Stimulated activated CD4-positive, alpha-beta T cell treated with anti-CD3 and anti-CD28 coated beads, Interleukin-2, amount 100 ng/mL, for 4 hours (primary cell): Measurements from ENCODE around the gene SLC25A39.
"Not testable (repeated sequence)": the region's sequence is repeated elsewhere in the genome, so short reads cannot be mapped to it uniquely, and the experiment has no call there.

Experiments used
- DNase-seq: peaks from one replicate; pipeline ENCODE4 v3.0.0-alpha.2; 2020; ENCODE audit warnings: low read depth

SLC25A39 gene

DNA sequence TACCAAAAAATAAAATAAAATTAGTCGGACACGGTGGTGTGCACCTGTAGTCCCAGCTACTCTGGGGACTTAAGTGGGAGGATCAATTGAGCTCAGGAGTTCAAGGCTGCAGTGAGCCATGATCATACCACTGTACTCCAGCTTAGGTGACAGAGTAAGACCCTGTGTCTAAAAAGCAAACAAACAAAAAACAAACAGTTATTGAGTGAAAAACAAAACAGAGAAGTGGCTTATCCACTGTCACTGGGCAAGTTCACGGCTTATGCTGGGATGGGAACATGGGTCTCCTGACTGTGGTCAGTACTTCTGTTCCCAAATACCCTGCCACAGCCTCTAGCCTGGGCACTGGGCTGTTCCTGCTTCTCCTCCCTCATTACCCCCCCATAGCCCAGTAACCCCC lies 10.9 kb upstream of the SLC25A39 start:
- no peak for DNase-seq

DNA sequence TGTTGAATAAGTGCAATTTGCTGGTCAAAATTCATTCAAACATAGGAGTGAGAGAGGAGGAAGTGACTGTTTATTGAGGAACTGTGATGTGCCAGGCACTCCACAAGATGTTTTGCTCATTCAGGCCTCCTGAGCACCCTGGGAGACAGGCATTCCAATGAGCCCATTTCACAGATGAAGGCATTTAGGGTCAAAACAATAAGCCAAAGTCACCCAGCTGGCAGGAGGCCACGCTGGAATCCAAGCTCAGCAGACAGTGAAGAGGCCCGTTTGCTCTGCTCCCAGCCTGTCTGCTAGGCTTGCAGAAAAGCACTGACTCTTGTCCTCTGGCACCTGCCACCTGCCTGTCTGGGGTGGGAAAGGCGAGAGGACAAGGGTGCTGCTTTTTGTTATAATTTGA lies 10.1 kb upstream of the SLC25A39 start:
- DNase-seq = no peak

DNA sequence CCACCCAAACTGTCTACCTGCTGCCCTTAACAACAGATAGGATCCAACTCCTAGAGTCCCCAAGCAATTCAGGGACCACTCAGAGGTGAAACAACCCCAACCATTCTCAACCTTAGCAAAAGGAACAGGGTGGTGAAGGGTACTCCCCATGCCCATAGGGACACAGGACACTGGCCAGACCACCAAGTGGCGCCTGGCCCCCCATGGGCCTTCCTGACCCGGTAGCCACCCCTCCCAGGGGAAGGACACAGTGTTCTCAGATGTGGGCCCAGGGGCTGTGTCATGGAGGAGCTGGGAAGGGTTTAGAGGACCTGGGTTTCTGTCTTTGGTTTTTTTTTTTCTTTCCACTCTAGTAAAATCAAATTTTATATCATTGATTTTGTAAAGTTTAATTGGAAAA lies 9.7 kb upstream of the SLC25A39 start:
- no peak for DNase-seq

DNA sequence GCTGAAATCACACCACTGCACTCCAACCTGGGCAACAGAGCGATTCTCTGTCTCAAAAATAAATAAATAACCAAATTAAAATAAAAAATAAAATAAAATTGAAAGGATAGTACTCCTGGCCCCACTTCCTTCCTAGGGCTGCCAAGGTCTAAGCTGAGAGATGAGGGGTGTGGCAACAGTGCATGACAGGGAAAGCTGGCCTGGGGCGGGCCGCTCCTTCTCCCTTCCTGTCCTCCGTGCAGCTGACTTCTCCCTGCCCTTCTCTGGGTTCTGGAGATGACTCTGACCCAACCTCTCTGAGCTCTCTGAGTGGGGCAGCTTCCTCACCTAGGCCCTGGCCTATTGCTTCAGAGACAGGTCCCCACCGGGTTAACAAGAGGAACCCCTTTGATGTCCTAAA lies 8.7 kb upstream of the SLC25A39 start:
- no peak for DNase-seq

DNA sequence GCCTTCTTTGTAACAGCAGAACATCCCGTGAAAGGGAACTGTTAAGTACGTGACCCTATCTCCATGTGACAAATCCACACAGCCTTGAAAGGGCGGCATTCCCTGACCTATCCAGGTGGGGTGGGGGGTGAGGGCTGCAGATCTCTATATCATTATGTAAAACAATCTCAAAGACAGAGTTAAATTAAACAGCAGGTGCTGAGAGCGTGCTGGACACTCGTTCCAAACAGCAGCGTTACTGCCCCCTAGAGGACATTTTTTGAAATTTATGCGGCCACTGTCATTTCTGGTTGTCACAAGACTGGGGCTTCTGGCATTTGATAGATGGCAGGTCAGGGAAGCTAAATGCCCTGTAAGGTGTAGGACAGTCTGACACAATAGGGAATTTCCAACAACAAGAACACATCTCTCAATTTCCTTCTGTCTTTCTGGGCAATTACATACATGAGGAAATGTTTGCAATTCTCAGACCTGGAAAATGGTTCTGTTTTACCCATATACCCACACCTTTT lies 6.7 kb upstream of the SLC25A39 start:
- peak; percentile 60 for DNase-seq

DNA sequence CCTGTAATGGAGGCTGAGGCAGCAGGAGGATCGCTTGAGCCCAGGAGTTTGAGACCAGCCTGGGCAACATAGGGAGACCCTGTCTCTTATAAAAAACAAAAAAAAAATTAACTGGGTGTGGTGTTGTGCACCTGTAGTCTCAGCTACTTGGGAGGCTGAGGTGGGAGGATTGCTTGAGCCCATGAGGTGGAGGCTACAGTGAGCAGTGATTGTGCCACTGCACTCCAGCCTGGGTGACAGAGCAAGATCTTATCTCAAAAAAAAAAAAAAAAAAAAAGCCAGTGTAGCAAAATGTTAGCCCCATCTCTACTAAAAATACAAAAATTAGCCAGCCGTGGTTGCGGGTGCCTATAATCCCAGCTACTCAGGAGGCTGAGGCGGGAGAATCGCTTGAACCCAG lies 5.6 kb upstream of the SLC25A39 start:
- DNase-seq = not testable (repeated sequence)

DNA sequence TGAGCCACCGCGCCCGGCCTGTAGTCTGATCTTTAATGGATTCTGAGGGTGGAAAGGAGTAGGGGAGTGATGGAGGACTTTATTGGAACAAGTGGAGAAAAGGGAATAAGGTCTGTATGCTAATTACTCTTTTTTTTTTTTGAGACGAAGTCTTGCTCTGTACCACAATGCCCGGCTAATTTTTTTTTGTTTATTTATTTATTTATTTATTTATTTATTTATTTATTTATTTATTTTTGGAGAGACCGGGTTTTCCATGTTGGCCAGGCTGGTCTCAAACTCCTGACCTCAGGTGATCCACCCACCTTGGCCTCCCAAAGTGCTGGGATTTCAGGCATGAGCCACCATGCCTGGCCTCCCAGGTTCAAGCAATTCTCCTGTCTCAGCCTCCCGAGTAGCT lies 4.9 kb upstream of the SLC25A39 start:
- not testable (repeated sequence) for DNase-seq

DNA sequence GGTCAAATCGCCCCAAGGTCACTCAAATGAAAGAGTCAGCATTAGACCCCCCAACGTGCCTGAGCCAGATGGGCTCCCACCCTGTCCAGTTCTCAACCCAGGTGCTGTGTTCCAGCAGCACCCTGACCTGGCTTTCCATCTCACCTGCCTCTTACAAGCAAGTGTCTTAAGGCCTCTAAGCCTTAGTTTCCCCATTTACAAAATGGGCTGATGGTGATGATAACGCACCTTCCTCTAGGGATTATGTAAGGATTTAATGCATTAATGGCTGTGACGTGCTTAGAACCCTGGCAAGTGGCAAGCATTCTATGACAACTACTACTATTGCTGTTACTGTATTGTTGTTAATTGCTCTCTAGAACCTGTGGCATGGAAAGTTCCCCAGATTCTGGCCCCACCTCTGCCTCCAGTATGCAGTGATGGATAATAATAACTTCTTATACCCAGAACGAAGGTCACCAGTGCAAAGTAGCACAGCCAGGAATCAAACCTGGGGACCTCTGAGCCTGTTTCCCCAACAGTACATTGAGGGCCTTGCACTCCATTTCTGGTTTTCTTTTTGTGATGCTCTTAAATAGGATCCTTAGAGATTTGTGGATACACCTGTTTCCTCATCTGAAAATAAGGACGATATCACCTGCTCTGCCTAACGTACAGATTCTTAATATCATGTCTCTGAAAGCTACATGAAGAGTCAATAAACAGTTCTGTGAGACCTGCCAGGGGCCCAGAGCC lies 3.3 kb upstream of the SLC25A39 start:
- DNase-seq = no peak

DNA sequence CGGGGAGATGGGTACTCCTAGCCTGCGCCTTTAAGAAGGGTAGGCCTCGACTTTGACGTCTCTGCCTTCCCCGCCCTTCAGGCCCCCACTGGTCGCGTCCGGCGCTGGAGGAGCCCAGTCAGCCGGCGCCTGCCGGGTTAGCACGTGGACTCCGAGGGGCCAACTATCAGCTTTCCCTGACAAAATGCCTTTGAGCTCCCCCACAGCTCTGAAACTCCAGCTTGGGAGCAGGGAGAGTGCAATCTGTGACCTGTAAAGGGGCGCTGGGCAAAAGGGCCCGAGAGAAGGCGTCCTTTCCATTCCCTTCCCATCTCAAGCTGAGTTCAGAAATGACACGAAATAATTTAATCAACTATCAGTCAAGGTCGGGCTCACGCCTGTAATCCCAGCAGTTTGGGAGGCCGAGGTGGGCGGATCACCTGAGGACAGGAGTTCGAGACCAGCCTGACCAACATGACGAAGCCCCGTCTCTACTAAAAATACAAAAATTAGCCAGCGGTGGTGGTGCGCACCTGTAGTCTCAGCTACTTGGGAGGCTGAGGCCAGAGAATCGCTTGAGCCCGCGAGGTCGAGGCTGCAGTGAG lies 2.3 kb upstream of the SLC25A39 start:
- DNase-seq = peak; percentile 93

DNA sequence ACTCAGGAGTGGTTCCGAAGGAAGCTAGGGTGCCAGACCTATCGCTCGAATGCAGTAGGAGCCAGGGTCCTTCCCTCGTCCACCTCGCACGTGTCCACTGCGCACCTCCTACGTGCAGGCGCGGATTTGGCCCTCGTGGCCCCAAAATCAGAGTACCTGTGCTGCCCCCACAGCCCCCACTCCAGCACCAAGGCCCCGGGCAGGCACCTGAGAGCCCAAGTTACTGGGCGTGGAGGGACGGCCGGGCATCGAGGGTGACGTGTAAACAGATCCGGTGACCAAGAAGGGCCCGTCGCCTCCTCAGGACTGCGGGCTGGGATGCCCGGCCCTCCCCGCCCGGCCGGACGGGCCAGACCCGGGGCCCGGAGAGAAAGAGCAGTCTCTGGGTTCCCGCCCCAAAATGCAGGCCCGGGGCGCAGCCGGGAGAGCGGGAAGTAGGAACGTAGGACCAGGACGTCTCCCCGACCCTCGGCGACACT lies 492 bp downstream of the SLC25A39 start:
- DNase-seq = no peak

DNA sequence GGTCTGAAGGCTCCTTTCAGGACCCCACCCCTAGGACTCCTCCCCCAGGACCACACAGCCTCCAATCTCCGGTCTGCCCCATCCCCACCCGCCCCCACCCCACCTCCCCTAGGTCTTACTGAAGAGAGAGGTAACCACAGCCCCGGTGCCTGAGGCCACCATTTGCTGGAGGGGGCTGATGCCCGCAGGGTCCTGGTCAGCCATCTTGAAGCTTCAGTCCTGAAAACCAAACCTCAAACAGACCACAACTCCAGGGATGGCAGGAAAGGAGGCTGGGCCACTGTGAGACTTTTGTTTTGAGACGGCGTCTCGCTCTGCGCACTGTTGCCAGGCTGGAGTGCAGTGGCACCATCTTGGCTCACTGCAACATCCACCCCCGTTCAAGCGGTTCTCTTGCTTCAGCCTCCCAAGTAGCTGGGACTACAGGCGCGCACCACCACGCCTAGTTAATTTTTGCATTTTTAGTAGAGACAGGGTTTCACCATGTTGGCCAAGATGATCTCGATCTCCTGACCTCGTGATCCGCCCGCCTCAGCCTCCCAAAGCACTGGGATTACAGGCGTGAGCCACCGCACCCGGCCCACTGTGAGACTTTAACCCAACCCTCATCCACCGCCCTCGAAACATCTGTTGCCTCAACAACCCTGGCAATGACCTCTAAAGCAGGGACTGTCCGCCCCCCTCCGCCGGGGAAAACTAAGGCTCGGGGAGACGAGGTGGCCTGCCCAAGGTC lies 1.1 kb downstream of the SLC25A39 start:
- no peak for DNase-seq

DNA sequence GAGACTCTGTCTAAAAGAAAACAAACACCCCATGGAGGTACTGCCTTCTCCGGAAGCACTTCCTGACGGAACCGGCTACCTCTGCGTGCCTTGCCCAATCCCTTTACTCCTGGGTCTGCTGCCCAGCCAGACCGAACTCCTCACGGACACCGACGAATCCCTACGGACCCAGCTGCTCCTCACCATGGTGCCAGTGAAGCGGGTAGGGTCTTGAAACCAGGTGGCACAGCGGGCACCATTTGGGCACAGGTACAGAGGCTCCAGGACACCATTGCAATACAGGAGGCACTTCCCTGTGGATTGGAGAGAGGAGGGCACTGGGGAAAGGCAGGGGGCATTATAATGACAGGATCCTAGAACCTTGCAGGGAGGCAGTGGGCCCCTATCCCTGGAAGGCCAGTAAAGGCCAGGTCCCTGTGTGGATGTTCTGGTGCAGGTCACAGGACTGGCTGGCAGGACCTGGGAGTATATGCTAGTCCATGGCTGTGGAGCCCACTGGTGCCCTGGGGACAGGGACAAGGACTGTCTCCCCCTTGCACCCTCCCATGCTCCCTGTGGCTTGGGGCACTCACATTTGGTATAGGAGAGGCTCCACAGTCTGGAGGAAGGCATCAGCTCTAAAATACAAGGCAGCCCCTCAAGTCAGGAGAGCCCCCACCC lies 2.3 kb downstream of the SLC25A39 start:
- DNase-seq = no peak

DNA sequence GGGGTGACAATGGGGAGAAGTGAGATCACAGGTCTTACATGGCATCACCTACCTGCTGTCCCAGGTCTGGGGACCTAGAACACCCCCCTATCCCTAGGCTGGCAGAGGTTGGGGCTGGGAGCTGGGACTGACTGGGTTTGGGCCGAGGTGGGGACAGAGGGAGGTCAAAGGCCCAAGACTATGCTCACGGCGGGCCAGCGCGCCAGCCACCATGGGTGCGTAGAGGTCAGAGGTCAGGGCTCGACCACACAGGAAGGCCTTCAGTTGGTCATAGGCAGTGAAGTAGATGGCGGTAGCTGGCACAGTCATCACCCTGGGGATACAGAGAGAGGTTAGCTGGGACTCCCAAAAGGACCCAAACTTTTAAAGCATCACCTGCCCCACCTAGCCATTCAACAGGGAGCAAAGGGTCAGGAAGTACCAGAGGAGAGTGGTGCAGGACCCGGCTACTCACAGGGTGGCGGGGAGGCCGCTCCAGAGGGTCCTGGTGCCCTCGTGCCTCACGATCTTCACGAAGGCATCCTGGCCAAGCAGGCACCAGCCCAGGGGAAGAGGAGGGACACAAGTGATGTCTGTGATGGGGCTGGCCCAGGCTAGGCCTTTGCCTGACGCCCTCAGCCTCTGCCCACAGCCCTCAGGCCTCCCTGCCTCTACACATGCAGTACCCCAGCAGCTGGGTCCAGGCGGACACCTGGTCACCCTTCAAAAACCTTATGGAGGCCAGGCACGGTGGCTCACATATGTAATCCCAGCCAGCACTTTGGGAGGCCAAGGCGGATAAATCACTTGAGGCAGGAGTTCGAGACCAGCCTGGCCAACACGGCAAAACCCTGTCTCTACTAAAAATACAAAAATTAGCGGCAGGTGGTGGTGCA lies 3.1 kb downstream of the SLC25A39 start:
- no peak for DNase-seq

DNA sequence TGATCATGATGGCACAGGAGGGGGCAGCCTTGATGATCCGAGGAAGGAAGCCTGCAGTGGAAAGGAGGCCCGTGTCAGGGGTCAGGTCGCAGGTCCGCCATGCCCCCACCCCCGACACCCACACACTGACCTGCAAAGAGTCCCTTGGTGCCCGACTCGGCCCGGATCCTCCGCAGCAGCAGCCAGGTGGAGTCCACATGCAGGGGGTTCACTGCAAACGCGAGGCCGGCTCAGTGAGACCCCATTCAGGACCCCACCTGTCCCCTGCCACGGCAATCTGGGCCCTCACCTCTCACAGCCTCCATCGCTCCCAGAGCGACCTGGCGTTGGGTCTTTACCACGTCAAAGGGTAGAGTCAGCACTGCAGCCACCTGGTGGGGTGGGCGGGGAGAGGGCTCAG lies 4.6 kb downstream of the SLC25A39 start:
- DNase-seq = no peak

DNA sequence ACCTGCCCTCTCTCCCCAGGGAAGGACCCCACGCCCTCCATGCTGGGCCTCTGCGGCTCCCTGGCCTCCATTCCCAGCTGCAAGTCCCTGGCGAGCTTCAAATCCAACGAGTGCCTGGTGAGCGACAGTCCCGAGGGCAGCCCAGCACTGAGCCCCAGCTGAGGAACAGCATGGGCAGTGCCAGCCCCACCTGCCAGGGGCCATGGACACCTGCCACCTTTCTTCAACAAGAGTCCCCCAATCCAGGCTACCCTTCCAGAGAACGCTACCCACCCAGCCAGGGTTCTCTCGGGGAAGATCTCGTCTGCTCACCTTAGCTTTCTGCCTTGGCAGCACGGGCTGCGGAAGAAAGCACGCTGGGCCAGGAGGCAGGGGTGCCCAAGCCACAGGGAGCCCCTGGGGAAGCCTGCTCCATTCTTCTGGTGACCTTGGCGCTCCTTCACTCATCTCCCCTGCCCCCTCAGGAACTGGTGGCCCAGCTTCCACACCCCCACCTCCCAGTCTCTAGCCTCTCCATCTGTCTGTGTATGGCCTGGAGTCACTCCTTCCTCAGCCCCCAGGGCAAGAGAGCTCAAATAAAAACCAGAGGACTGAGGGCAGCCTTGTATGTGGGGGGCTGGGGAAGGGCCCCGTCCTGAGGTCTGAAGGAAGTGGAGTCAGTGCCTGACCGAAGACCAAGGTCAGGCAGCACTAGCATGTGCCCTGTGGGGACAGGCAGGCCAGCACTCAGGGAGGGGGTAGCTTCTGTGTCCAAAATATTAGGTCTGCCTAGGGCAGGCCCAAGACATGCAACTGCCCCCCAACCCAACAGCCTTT lies 6.3 kb downstream of the SLC25A39 start:
- no peak for DNase-seq

DNA sequence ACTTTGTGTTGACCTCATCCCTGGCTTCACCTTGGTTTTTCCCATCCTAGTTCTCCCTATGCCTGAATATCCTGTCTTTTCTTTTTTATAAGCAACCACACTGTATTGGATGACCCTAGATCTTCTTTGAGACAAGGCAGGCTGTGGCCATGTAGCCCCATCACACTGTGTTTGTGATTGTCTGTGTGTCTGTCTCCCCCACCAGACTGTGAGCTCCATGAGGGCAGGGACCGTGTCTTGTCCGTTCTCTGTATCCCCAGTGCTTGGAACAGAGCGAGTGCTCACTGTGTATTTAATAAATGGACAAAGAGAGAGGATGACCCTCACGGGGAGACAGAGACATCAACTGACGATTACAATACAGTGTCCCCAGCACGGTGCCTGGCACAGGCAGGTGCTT lies 7.1 kb downstream of the SLC25A39 start:
- no peak for DNase-seq

DNA sequence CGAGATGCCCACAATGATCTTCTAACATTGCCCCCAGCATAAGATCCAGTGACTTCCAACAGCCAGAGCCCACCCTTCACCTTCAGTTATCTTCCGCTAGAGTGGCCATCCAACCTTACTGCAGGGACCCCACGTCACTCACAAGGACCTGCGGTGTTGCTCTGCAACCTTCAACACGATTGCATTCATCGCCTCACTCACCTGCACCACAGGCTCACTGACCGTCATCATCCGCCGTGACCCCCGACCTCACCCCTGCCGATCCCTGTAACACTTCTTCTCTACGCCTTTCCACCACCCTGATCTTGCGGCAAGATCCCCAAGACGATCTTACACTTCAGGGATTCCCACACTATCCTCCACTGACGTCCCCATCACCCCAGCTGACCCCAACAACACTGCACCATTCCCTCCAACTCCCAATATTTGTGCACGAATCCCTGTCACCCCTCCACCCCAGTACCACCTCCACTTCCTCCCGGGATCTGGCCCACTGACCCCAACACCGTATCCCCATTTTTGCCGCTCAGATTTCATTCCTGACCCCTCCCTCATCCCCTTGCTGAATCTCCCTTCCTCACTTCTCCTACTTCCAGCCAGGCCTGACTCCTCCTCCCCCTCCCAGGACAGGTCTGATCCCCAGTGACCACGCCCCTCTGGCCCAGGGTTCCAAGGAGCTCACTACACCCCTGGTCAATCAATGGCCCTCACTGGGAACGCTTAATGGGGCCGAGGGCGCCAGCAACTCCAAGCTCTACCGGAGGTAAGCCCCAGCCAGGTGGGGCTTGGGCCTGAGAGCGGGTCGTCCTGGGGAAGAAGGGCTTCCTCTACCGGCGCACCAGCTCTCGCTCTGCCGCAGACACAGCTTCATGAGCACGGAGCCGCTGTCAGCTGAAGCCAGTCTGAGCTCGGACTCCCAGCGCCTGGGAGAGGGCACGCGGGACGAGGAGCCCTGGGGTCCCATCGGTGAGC lies 8.6 kb downstream of the SLC25A39 start:
- no peak for DNase-seq

DNA sequence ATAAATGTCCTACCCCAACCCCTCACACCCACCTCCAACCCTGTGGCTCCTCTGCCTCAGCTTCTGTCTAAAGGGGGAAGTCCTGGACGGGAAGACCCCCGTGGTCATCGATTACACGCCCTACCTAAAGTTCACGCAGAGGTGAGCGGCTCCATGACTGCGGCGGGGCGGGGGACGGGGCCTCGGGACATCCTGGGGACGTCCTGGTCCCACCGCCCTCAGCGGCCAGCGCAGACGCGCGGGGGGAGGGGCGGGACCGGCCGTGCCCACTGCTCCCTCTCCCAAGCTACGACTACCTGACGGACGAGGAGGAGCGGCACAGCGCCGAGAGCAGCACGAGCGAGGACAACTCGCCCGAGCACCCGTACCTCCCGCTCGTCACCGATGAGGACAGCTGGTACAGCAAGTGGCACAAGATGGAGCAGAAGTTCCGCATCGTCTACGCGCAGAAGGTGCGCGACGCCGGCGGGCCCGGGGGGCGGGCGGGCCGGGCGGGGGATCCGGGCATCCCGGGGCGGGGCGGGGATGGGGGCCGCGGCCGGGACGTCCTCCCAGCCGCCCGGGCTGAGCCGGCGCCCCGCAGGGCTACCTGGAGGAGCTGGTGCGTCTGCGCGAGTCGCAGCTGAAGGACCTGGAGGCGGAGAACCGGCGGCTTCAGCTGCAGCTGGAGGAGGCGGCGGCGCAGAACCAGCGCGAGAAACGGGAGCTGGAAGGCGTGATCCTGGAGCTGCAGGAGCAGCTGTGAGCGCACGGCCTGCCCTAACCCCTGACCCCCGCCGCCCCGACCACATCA lies 9.6 kb downstream of the SLC25A39 start:
- peak; percentile 24 for DNase-seq

DNA sequence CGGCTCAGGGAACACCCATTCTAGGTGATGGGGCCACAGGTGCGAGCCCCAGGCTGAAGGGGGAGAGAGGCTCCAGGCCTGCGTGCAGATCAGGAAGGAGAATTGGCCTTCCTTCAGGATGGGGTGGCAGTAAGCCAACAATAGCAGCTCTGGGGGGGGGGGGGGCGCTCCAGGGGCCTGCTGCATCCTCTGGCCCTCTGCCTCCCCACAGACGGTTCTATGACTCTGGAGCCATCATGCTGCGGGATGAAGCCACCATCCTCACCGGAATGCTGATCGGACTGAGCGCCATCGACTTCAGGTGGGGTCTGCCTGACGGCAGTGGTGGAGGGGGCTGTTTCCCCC lies 10.1 kb downstream of the SLC25A39 start:
- DNase-seq = no peak
